GM12874 (cell line): Measurements from ENCODE around the gene EYA2.

ENCODE experiments used
- TF ChIP-seq, protein P1 (sequence below): IDR thresholded peaks from 2 replicates; pipeline ENCODE4 v1.5.1; 2011; ENCODE audit warnings: low read depth, mild to moderate bottlenecking, control low read depth, low read length, moderate library complexity; ENCODE audit not compliant: insufficient read depth

Gene EYA2

DNA sequence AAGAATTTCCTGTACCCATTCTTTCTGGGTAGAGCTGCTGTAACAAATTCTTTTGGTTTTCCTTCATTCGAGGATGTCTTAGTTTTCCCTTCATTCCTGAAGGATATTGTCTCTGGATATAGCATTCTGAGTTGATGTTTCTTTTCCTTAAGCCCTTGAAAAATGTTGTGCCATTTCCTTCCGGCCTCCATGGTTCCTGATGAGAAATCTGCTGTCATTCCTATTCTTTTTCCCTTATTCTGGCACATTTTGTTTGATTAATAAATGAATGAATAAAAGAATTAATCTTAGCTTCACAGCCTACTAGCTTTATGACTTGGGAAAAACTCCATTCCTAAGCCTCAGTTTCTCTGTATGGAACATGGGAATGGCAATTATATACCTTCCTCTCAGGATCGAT lies 173.1 kb downstream of the EYA2 start:
- TF ChIP-seq, protein P1, sequence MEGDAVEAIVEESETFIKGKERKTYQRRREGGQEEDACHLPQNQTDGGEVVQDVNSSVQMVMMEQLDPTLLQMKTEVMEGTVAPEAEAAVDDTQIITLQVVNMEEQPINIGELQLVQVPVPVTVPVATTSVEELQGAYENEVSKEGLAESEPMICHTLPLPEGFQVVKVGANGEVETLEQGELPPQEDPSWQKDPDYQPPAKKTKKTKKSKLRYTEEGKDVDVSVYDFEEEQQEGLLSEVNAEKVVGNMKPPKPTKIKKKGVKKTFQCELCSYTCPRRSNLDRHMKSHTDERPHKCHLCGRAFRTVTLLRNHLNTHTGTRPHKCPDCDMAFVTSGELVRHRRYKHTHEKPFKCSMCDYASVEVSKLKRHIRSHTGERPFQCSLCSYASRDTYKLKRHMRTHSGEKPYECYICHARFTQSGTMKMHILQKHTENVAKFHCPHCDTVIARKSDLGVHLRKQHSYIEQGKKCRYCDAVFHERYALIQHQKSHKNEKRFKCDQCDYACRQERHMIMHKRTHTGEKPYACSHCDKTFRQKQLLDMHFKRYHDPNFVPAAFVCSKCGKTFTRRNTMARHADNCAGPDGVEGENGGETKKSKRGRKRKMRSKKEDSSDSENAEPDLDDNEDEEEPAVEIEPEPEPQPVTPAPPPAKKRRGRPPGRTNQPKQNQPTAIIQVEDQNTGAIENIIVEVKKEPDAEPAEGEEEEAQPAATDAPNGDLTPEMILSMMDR: no peak

DNA sequence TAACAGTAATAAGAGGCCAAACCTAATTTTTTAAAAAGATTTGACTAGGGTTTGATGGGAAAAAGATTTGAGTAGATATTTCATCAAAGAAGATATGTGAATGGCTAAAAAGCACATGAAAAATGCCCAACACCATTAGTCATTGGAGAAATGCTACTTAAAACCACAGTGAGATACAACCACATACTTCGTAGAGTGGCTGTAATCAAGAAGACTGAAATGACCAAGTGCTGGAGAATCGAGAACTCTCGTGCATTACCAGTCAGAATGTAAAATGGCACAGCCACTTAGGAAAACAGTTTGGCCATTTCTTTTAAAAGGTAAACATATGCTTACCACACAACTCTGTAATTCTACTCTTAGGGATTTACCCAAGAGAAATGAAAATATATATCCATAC lies 175.5 kb downstream of the EYA2 start:
- TF ChIP-seq, protein P1: no peak

DNA sequence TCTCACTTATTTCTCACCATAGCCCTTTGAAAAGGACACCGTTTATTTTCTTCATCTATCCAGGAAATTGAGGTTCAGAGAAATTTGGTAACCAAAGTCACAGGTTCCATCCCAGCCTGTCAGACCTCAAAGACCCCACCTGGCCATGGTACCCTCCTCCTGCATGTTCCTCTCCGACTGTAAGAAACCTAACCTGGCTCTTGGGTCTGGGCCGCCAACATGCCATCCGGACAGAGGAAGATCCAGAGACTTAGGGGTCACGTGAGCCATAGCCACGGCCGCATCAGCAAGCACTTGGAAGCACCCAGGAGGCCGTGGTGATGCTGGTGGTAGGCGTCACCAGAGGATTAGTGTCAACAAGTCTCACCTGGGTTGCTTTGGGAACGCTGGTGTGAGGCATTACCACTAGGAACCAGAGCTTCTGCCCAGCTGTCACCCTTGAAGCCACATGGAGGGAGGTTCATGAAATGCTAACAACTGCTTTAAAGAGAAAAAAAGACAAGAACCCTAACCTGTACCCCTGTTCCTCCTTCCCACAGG lies 177.1 kb downstream of the EYA2 start:
- TF ChIP-seq, protein P1: no peak

DNA sequence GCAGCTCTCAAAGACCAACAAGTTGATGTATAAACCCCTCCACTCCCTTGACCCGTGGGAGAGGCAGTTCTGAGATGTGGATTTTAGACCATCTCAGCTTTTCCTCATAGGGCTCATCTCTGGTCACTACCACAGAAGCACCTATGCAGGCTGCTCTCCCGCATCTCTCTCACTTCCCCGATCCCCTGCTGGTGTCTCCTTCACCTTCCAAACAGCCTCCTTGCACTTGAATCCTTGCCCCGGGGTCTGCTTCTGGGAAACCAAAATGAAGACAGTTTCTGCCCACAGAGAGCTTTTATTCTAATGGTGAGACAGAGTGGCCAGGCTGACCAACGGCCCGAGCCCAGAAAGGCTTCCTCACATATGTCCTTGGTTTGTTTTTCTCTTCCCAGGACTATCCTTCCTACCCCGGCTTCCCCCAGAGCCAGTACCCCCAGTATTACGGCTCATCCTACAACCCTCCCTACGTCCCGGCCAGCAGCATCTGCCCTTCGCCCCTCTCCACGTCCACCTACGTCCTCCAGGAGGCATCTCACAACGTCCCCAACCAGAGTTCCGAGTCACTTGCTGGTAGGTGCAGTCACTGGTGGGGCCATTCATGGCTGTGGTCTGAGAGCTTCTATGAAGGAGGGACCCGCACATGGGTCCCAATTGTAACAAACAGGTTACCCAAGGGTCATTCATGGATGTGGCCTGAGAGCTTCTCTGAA lies 179.3 kb downstream of the EYA2 start:
- TF ChIP-seq, protein P1: no peak

DNA sequence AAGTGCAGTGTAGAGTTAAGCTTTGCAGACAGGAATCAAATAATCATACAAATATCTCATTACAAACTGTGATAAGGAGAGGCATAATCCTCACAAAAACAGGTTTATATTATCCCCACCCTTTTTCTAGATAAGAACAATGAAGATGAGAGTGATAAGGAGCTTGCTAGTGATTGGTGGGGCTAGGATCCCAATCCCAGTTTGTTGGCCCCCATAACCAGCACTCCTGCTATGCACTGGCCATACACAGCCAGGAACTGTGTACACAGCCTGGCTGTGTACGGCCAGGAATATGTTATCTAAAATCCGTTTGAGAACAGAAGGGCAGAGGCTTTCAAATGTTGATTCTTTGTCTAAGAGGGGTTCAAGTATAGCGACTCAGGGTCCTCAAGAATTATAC lies 180.6 kb downstream of the EYA2 start:
- TF ChIP-seq, protein P1: no peak

DNA sequence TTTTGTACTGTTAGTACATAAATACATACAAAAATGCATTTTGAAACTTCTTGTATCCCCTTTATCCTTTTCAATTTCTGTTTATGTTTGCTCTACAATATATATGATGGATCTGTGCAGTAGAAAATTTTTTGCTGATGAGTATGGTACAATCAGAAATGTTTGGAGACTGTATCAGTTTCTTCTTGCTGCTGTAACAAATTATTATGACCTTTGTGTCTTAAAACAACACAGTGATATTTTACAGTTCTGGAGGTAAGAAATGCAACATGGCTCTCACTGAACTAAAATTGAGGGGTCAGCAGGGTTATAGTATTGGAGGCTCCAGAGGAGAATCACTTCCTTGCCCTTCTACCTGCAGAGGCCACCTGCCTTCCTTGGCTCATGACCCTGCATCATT lies 184.4 kb downstream of the EYA2 start:
- TF ChIP-seq, protein P1: no peak

DNA sequence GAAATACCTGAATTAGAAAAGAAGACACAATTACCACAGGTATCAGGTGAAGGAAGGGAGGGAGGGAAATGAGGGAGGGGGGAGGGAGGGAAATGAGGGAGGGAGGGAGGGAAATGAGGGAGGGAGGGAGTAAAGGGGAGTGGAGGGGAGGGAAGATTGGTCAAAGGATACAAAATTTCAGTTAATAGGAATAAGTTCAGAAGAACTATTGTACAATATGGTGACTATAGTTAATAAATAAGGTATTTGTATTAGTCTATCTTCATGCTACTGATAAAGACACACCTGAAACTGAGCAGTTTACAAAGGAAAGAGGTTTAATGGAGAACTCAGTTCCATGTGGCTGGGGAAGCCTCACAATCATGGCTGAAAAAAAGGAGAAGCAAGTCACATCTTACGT lies 185.7 kb downstream of the EYA2 start:
- TF ChIP-seq, protein P1: no peak
